Thyroid gland (tissue), 4 donors: ENCODE measurements around the gene PACSIN1. TPM values are rescaled to one million over a fixed set of nuclear protein-coding genes. Genes with fewer than 3 reads are reported as not detected.
A peak's percentile ranks its signal among the peaks of the same experiment; 100 is the strongest.

Source experiments
- DNase-seq, 2 donors: peaks; one replicate each; pipeline ENCODE4 v3.0.0-alpha.2; 2019
- H3K27ac ChIP-seq, 3 donors: fragments of 200-600 bp; sonication (generic); 1 replicate in 2 of 3; 2 replicates in 1 of 3; pipeline ENCODE4 v1.5.1; 2016 to 2019; ENCODE audit warnings: mild to moderate bottlenecking in 1 of 3, moderate library complexity in 1 of 3
- H3K27me3 ChIP-seq: fragments of 200-600 bp; sonication (generic); one replicate; pipeline ENCODE4 v1.5.1; 2019
- H3K36me3 ChIP-seq, 2 donors: fragments of 200-600 bp; sonication (generic); one replicate each; pipeline ENCODE4 v1.5.1; 2016 to 2019
- H3K4me1 ChIP-seq, 2 donors: fragments of 200-600 bp; sonication (generic); one replicate each; pipeline ENCODE4 v1.5.1; 2017 to 2019
- H3K4me3 ChIP-seq, 3 donors: fragments of 200-600 bp; sonication (generic); replicated peaks in 1 of 3; 1 replicate in 2 of 3; 2 replicates in 1 of 3; pipeline ENCODE4 v1.5.1; 2016; ENCODE audit warnings: mild to moderate bottlenecking in 1 of 3
- H3K9me3 ChIP-seq: fragments of 200-600 bp; sonication (generic); one replicate; pipeline ENCODE4 v1.5.1; 2017
- CTCF ChIP-seq, 6 experiments: fragments of 200-600 bp in 3 of 6; fragments of 450-650 bp in 3 of 6; sonication (generic) in 3 of 6; IDR thresholded peaks; one replicate each; pipeline ENCODE4 v1.5.1; 2016 to 2019; ENCODE audit warnings: antibody characterized with exemption in 6 of 6, mild to moderate bottlenecking in 2 of 6, inconsistent platforms in 1 of 6, moderate library complexity in 1 of 6
- POLR2A ChIP-seq, 2 donors: fragments of 450-650 bp; IDR thresholded peaks; one replicate each; pipeline ENCODE4 v1.6.1; 2017; ENCODE audit warnings: antibody characterized with exemption in 2 of 2, mild to moderate bottlenecking in 2 of 2, moderate library complexity in 1 of 2
- WGBS, 2 donors: methylation state at CpG; one replicate each; pipeline ENCODE4 v1.1.5; 2017; 5-methylcytosine and 5-hydroxymethylcytosine counted together
- intact Hi-C: fragments of 100-400 bp; cut with DNase I; formaldehyde crosslinking; loops from one replicate; pipeline ENCODE4 v1.15.1; 2023
- total RNA-seq, 4 donors: library from RNA; depleted of rRNA; stranded (reverse); fragments of >200 nt; gene quantifications; one replicate each; pipeline ENCODE4 v1.2.3, GENCODE V29; 2016

PACSIN1 gene
- total RNA-seq, 4 donors from 2014 or later = 0.11 TPM; not detected in 3

- no peaks in the 10 kb centered on the region for H3K36me3 ChIP-seq
- no peak overlapping the region for H3K4me3 ChIP-seq
- 53 to 59% methylated on average over 6 of the region's 6 CpGs for WGBS, 2 donors
- no peak overlapping the region for H3K27ac ChIP-seq
- peaks cover 4 to 12% of the 10 kb centered on the region in 2 donors for H3K4me1 ChIP-seq
- H3K9me3 ChIP-seq = no peaks in the 10 kb centered on the region
- TF ChIP-seq CTCF (IDR thresholded peaks at IDR 0.05) (no peak), POLR2A (IDR thresholded peaks at IDR 0.05) (no peak)
- no peak for DNase-seq
- intact Hi-C loops = no loop called here
- no peaks in the 10 kb centered on the region for H3K27me3 ChIP-seq
These were observed 3.9 kb upstream of the PACSIN1 start for GRCh38 chr6:34462010-34462409.

- peak; percentile 64 for DNase-seq
- H3K27ac ChIP-seq = no peak overlapping the region
- TF ChIP-seq CTCF (IDR thresholded peaks at IDR 0.05) = no peak
- H3K4me1 ChIP-seq = peaks cover 4 to 12% of the 10 kb centered on the region in 2 donors
- intact Hi-C loops = no loop called here
- H3K9me3 ChIP-seq = no peaks in the 10 kb centered on the region
- H3K4me3 ChIP-seq = no peak overlapping the region
- no peaks in the 10 kb centered on the region for H3K27me3 ChIP-seq
- 21 to 25% methylated on average over 6 of the region's 6 CpGs for WGBS, 2 donors
- no peaks in the 10 kb centered on the region for H3K36me3 ChIP-seq
These were observed 3.3 kb upstream of the PACSIN1 start for GRCh38 chr6:34462551-34462971.

- no peak for DNase-seq
- no peaks in the 10 kb centered on the region for H3K27me3 ChIP-seq
- no peak overlapping the region for H3K4me3 ChIP-seq
- H3K4me1 ChIP-seq = peaks cover 4 to 12% of the 10 kb centered on the region in 2 donors
- no peak overlapping the region for H3K27ac ChIP-seq
- 87 to 88% methylated on average over 2 of the region's 2 CpGs for WGBS, 2 donors
- TF ChIP-seq POLR2A (IDR thresholded peaks at IDR 0.05) (no peak), CTCF (IDR thresholded peaks at IDR 0.05) (no peak)
- H3K36me3 ChIP-seq = no peaks in the 10 kb centered on the region
- no peaks in the 10 kb centered on the region for H3K9me3 ChIP-seq
- intact Hi-C loops = no loop called here
These were observed 2.6 kb upstream of the PACSIN1 start for GRCh38 chr6:34463299-34463698.

GRCh38 chr6:34463849-34464248, 2.0 kb upstream of the PACSIN1 start:
- Histone ChIP-seq H3K27ac (no peak overlapping the region), H3K36me3 (no peaks in the 10 kb centered on the region), H3K9me3 (no peaks in the 10 kb centered on the region), H3K27me3 (no peaks in the 10 kb centered on the region), H3K4me1 (peaks cover 4 to 12% of the 10 kb centered on the region in 2 donors), H3K4me3 (no peak overlapping the region)
- intact Hi-C loops = no loop called here
- 49 to 67% methylated on average over 4 of the region's 4 CpGs for WGBS, 2 donors
- no peak for DNase-seq
- TF ChIP-seq CTCF (IDR thresholded peaks at IDR 0.05) = no peak

GRCh38 chr6:34466242-34467185, 638 bp downstream of the PACSIN1 start:
- Histone ChIP-seq H3K27ac (no peak overlapping the region), H3K4me1 (peaks cover 4 to 12% of the 10 kb centered on the region in 2 donors), H3K36me3 (no peaks in the 10 kb centered on the region), H3K9me3 (no peaks in the 10 kb centered on the region), H3K4me3 (peak overlapping the region in 1 of 3 donors; percentile 23), H3K27me3 (no peaks in the 10 kb centered on the region)
- 51 to 71% methylated on average over 6 to 7 of the region's 28 CpGs for WGBS, 2 donors
- intact Hi-C loops = no loop called here
- no peak for TF ChIP-seq CTCF (IDR thresholded peaks at IDR 0.05)
- TF ChIP-seq POLR2A (IDR thresholded peaks at IDR 0.05) = no peak
- DNase-seq = no peak
